Measurements from ENCODE around the gene ZMYND15. TPM values are rescaled to one million over a fixed set of nuclear protein-coding genes. Genes with fewer than 3 reads are reported as not detected.
A peak's percentile ranks its signal among the peaks of the same experiment; 100 is the strongest.

The ZMYND15 gene
- total and polyA plus RNA-seq, 2 of the 13 experiments (the other 11 are each of a cell fraction or from before 2014, with no cell fraction given) = 0.24 to 2.7 TPM

GRCh38 chr17:4739122-4740024, at the start of gene ZMYND15, which contains the start of gene CXCL16 (continued):
- TF ChIP-seq EP300 (IDR thresholded peaks at IDR 0.05; ENCODE audit: low read depth in 2 of 2, low read length in 2 of 2) = no peak
- no peak for TF ChIP-seq EP300 (CRISPR knock-in tag; IDR thresholded peaks at IDR 0.05; ENCODE audit: borderline replicate concordance)
- no peak for TF ChIP-seq ZNF737 (CRISPR knock-in tag; IDR thresholded peaks at IDR 0.05; ENCODE audit: borderline replicate concordance)
- TF ChIP-seq ELK4 (CRISPR knock-in tag; IDR thresholded peaks at IDR 0.05; ENCODE audit: borderline replicate concordance) = no peak
- TF ChIP-seq ZGPAT (CRISPR knock-in tag; IDR thresholded peaks at IDR 0.05) = peak; percentile 76; the same call in 1 of the 2 replicates
- no peak for TF ChIP-seq PLRG1 (conservative IDR thresholded peaks at IDR 0.05)
- no peak for TF ChIP-seq SNRNP70 (IDR thresholded peaks at IDR 0.05; ENCODE audit: low read depth, low read length)
- TF ChIP-seq ZNF800 (CRISPR knock-in tag; IDR thresholded peaks at IDR 0.05) = peak; percentile 83
- no peak; the same call in 1 of the 2 replicates for TF ChIP-seq PAX8 (CRISPR knock-in tag; IDR thresholded peaks at IDR 0.05; ENCODE audit: borderline replicate concordance)
- no peak for TF ChIP-seq ZMYM2 (CRISPR knock-in tag; IDR thresholded peaks at IDR 0.05)
- no peak for TF ChIP-seq MBNL3 (CRISPR knock-in tag; conservative IDR thresholded peaks at IDR 0.05)
- 0 out of 2 replicates have a peak, but pooled peaks have one; percentile 62 for TF ChIP-seq ZNF230 (CRISPR knock-in tag; IDR thresholded peaks at IDR 0.05)
- TF ChIP-seq ZBED4 (CRISPR knock-in tag; IDR thresholded peaks at IDR 0.05; ENCODE audit: borderline replicate concordance) = no peak
- no peak for TF ChIP-seq ZNF850 (CRISPR knock-in tag; conservative IDR thresholded peaks at IDR 0.05)
- TF ChIP-seq AGO2 (optimal IDR thresholded peaks at IDR 0.05; ENCODE audit: low read depth, low read length) = peak; percentile 52
- TF ChIP-seq HINFP (CRISPR knock-in tag; IDR thresholded peaks at IDR 0.05; ENCODE audit: low read depth) = peak; percentile 17
- TF ChIP-seq ZNF446 (CRISPR knock-in tag; IDR thresholded peaks at IDR 0.05) = peak; percentile 86; the same call in 1 of the 2 replicates
- no peak for TF ChIP-seq U2AF1 (optimal IDR thresholded peaks at IDR 0.05; ENCODE audit: low read depth, low read length)
